ENCODE results near the gene OSGIN1. TPM values are rescaled to one million over a fixed set of nuclear protein-coding genes. Genes with fewer than 3 reads are reported as not detected.

The OSGIN1 gene
- total RNA-seq, 1 experiment from 2014 or later = 9.8 TPM

DNA sequence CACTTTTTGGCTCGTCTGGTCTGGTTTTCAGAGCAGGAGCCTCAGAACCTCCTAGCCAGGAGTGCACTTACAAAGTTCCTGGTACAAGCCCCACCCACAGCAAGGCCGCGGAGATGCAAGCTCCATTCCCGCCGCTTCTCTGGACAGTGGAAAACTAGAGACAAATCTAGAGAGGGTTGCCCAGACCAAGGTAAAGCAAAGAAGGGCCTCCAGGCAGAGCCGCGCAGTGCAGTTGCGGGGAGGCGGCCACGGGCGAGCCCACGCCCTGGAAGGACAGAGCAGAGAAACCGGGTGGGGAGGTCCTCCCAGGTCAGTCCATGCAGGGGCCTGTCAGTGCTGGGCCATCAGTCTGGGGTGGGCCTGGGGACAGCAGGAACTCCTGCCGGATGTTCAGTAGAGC is 11.0 kb upstream of the OSGIN1 start:
- ChIA-PET POLR2A (ENCODE audit: unreplicated experiment) (no interaction called here), CTCF (no interaction called here)

GRCh38 chr16:83942815-83943515 is 10.1 kb upstream of the OSGIN1 start:
- no peak overlapping the region for H2AFZ ChIP-seq (ENCODE audit: low read length)
- no peak overlapping the region for H3K4me2 ChIP-seq (ENCODE audit: low read length)
- POLR2A ChIA-PET (ENCODE audit: unreplicated experiment) = no interaction called here
- H3K36me3 ChIP-seq (ENCODE audit: low read depth, low read length) = no peaks in the 10 kb centered on the region
- no peaks in the 10 kb centered on the region for H3K27me3 ChIP-seq (ENCODE audit: low read length)
- H3K79me2 ChIP-seq (ENCODE audit: low read length) = no peaks in the 10 kb centered on the region
- H3K4me1 ChIP-seq (ENCODE audit: insufficient read depth, low read length) = no peaks in the 10 kb centered on the region
- no peak overlapping the region for H3K27ac ChIP-seq (ENCODE audit: low read length)
- intact Hi-C loops (cut with micrococcal nuclease) = no loop called here
- H3K4me3 ChIP-seq (ENCODE audit: low read length) = no peak overlapping the region
- ATAC-seq (no peak), DNase-seq (no peak)
- no peaks in the 10 kb centered on the region for H3K9me3 ChIP-seq (ENCODE audit: low read length)
- no peak overlapping the region for H3K9ac ChIP-seq (ENCODE audit: low read length)
- BruUV-seq (replicated peaks) = no TSS peak
- no peaks in the 10 kb centered on the region for H3F3A ChIP-seq (ENCODE audit: low read length, unreplicated experiment)
- no peaks in the 10 kb centered on the region for H3K9me2 ChIP-seq (replicated peaks; ENCODE audit: low read length)
- TF ChIP-seq, protein P1, sequence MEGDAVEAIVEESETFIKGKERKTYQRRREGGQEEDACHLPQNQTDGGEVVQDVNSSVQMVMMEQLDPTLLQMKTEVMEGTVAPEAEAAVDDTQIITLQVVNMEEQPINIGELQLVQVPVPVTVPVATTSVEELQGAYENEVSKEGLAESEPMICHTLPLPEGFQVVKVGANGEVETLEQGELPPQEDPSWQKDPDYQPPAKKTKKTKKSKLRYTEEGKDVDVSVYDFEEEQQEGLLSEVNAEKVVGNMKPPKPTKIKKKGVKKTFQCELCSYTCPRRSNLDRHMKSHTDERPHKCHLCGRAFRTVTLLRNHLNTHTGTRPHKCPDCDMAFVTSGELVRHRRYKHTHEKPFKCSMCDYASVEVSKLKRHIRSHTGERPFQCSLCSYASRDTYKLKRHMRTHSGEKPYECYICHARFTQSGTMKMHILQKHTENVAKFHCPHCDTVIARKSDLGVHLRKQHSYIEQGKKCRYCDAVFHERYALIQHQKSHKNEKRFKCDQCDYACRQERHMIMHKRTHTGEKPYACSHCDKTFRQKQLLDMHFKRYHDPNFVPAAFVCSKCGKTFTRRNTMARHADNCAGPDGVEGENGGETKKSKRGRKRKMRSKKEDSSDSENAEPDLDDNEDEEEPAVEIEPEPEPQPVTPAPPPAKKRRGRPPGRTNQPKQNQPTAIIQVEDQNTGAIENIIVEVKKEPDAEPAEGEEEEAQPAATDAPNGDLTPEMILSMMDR (conservative IDR thresholded peaks at IDR 0.05; ENCODE audit: low read depth, low read length) = no peak
- TF ChIP-seq EZH2phosphoT487 (IDR thresholded peaks at IDR 0.05; ENCODE audit: borderline replicate concordance, low read length) (no peak), EZH2 (IDR thresholded peaks at IDR 0.05; ENCODE audit: low read length, unreplicated experiment) (no peak)
- no peaks in the 10 kb centered on the region for H4K20me1 ChIP-seq (ENCODE audit: low read length)
- CTCF ChIA-PET = no interaction called here

More for the DNA sequence above, 11.0 kb upstream of the OSGIN1 start:
- Histone ChIP-seq H3K9me3 (ENCODE audit: low read length) (no peaks in the 10 kb centered on the region), H3K27ac (ENCODE audit: low read length) (no peak overlapping the region), H3K4me2 (ENCODE audit: low read length) (no peak overlapping the region), H3F3A (ENCODE audit: low read length, unreplicated experiment) (no peaks in the 10 kb centered on the region), H3K9me2 (replicated peaks; ENCODE audit: low read length) (no peaks in the 10 kb centered on the region), H3K79me2 (ENCODE audit: low read length) (no peaks in the 10 kb centered on the region), H3K9ac (ENCODE audit: low read length) (no peak overlapping the region), H4K20me1 (ENCODE audit: low read length) (no peaks in the 10 kb centered on the region), H3K4me3 (ENCODE audit: low read length) (no peak overlapping the region), H3K27me3 (ENCODE audit: low read length) (no peaks in the 10 kb centered on the region), H3K36me3 (ENCODE audit: low read depth, low read length) (no peaks in the 10 kb centered on the region), H3K4me1 (ENCODE audit: insufficient read depth, low read length) (no peaks in the 10 kb centered on the region), H2AFZ (ENCODE audit: low read length) (no peak overlapping the region)
- ATAC-seq (no peak), DNase-seq (no peak)
- intact Hi-C loops (cut with micrococcal nuclease) = no loop called here
- BruUV-seq (replicated peaks) = no TSS peak
- TF ChIP-seq EZH2 (IDR thresholded peaks at IDR 0.05; ENCODE audit: low read length, unreplicated experiment) (no peak), EZH2phosphoT487 (IDR thresholded peaks at IDR 0.05; ENCODE audit: borderline replicate concordance, low read length) (no peak)
- TF ChIP-seq, protein P1 (conservative IDR thresholded peaks at IDR 0.05; ENCODE audit: low read depth, low read length) = no peak

- Histone ChIP-seq H3K27me3 (ENCODE audit: low read length) (no peaks in the 10 kb centered on the region), H3K9me2 (replicated peaks; ENCODE audit: low read length) (no peaks in the 10 kb centered on the region), H3K9me3 (ENCODE audit: low read length) (no peaks in the 10 kb centered on the region), H2AFZ (ENCODE audit: low read length) (no peak overlapping the region), H3K4me1 (ENCODE audit: insufficient read depth, low read length) (no peaks in the 10 kb centered on the region), H4K20me1 (ENCODE audit: low read length) (no peaks in the 10 kb centered on the region), H3F3A (ENCODE audit: low read length, unreplicated experiment) (no peaks in the 10 kb centered on the region), H3K4me2 (ENCODE audit: low read length) (no peak overlapping the region), H3K36me3 (ENCODE audit: low read depth, low read length) (no peaks in the 10 kb centered on the region), H3K79me2 (ENCODE audit: low read length) (no peaks in the 10 kb centered on the region), H3K4me3 (ENCODE audit: low read length) (no peak overlapping the region), H3K27ac (ENCODE audit: low read length) (no peak overlapping the region), H3K9ac (ENCODE audit: low read length) (no peak overlapping the region)
- intact Hi-C loops (cut with micrococcal nuclease) = no loop called here
- no TSS peak for BruUV-seq (replicated peaks)
- ChIA-PET POLR2A (ENCODE audit: unreplicated experiment) (no interaction called here), CTCF (no interaction called here)
- ATAC-seq = no peak
- no peak for DNase-seq
- TF ChIP-seq EZH2phosphoT487 (IDR thresholded peaks at IDR 0.05; ENCODE audit: borderline replicate concordance, low read length) (no peak), EZH2 (IDR thresholded peaks at IDR 0.05; ENCODE audit: low read length, unreplicated experiment) (no peak)
- TF ChIP-seq, protein P1 (conservative IDR thresholded peaks at IDR 0.05; ENCODE audit: low read depth, low read length) = no peak
Measured at GRCh38 chr16:83943516-83944050, 9.5 kb upstream of the OSGIN1 start.
